ENCODE results near the gene ITCH. TPM values are rescaled to one million over a fixed set of nuclear protein-coding genes. Genes with fewer than 3 reads are reported as not detected.
"Not testable (repeated sequence)": the region's sequence is repeated elsewhere in the genome, so short reads cannot be mapped to it uniquely, and the experiment has no call there.

ITCH gene
- polyA plus RNA-seq, 3 donors = 42.6 to 51.3 (median 43.3) TPM

- no peak for DNase-seq (ENCODE audit: extremely low read depth in 1 of 11, low read depth in 9 of 11, low spot score in 4 of 11)
These were observed 40.2 kb downstream of the ITCH start for GRCh38 chr20:34403063-34403827.

DNA sequence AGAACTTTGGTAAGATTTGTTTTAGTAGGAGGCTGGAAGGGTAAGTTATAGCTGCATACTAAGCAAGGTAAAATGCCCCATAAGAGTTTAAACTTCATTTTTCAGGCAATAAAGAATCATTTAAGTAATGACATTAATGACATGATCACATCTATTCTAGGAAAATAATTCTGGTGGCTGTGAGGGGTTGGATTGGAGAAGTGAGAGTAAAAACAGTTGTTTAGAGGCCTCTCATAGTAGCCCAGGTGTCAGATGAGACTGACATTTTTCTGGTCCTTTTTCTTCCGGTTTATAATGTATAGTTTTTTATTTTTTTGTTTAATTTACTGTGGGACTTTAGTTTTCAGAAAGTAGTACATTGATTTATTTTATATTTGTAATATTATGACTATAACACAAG, 40.8 kb downstream of the ITCH start:
- DNase-seq (ENCODE audit: extremely low read depth in 1 of 11, low read depth in 9 of 11, low spot score in 4 of 11) = no peak

GRCh38 chr20:34404803-34405202, 41.7 kb downstream of the ITCH start:
- DNase-seq (ENCODE audit: extremely low read depth in 1 of 11, low read depth in 9 of 11, low spot score in 4 of 11) = no peak

- not testable (repeated sequence) for DNase-seq (ENCODE audit: extremely low read depth in 1 of 11, low read depth in 9 of 11, low spot score in 4 of 11)
These were observed 42.2 kb downstream of the ITCH start for GRCh38 chr20:34405247-34405651.

DNA sequence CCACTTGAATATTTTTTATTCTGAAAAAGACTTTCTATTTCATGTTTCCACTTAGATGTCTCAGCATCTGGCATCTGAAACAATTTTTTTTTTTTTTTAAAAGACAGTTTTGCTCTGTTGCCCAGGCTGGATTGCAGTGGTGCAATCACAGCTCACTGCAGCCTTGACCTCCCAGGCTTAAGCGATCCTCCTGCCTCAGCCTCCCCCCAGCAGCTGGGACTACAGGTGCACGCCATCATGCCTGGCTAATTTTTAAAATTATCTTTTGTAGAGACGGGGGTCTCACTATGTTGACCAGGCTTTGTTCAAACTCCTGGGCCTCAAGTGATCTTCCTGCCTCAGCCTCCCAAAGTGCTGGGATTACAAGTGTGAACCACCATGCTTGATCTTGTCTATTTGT, 42.9 kb downstream of the ITCH start:
- not testable (repeated sequence) for DNase-seq (ENCODE audit: extremely low read depth in 1 of 11, low read depth in 9 of 11, low spot score in 4 of 11)

GRCh38 chr20:34407962-34408474, 44.9 kb downstream of the ITCH start:
- no peak for DNase-seq (ENCODE audit: extremely low read depth in 1 of 11, low read depth in 9 of 11, low spot score in 4 of 11)

- no peak for DNase-seq (ENCODE audit: extremely low read depth in 1 of 11, low read depth in 9 of 11, low spot score in 4 of 11)
These were observed 47.3 kb downstream of the ITCH start for GRCh38 chr20:34410336-34410735.

DNA sequence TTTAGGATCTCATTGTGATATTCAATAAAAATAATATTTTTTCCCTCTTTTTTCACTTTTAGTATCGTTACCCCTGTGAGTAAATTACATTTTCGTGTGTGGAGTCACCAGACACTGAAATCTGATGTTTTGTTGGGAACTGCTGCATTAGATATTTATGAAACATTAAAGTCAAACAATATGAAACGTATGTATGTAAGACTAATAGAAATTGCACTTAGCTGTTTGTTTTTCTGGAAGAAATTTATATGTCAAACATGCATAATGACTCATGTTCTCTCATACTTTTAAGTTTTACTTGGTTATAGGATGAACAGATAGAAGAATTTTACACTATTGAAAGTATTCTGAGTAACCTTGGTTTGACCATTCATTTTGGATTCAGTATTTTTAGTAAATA, 49.4 kb downstream of the ITCH start:
- no peak for DNase-seq (ENCODE audit: extremely low read depth in 1 of 11, low read depth in 9 of 11, low spot score in 4 of 11)

- DNase-seq (ENCODE audit: extremely low read depth in 1 of 11, low read depth in 9 of 11, low spot score in 4 of 11) = not testable (repeated sequence)
These were observed 51.5 kb downstream of the ITCH start for GRCh38 chr20:34414525-34414924.

DNA sequence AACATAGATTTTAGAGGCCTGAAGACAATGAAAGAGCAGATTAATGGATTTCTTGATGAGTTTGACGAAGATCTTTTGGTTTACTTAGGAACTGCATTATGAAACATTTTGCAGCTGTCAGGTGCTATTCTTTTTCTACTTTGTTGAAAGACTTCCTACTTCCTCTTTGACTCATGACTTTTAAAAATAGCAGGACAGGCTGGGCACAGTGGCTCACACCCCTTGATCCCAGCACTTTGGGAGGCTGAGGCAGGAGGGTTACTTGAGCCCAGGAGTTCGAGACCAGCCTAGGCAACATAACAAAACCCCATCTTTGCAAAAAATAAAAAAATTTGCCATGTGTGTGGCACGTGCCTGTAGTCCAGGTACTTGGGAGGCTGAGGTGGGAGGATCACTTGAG, 52.0 kb downstream of the ITCH start:
- DNase-seq (ENCODE audit: extremely low read depth in 1 of 11, low read depth in 9 of 11, low spot score in 4 of 11) = no peak

- no peak for DNase-seq (ENCODE audit: extremely low read depth in 1 of 11, low read depth in 9 of 11, low spot score in 4 of 11)
These were observed 57.1 kb downstream of the ITCH start for GRCh38 chr20:34420146-34420545.

- DNase-seq (ENCODE audit: extremely low read depth in 1 of 11, low read depth in 9 of 11, low spot score in 4 of 11) = no peak
These were observed 57.9 kb downstream of the ITCH start for GRCh38 chr20:34420975-34421374.

GRCh38 chr20:34421766-34422466, 58.8 kb downstream of the ITCH start:
- no peak for DNase-seq (ENCODE audit: extremely low read depth in 1 of 11, low read depth in 9 of 11, low spot score in 4 of 11)

- DNase-seq (ENCODE audit: extremely low read depth in 1 of 11, low read depth in 9 of 11, low spot score in 4 of 11) = not testable (repeated sequence)
These were observed 62.1 kb downstream of the ITCH start for GRCh38 chr20:34425032-34425690.

DNA sequence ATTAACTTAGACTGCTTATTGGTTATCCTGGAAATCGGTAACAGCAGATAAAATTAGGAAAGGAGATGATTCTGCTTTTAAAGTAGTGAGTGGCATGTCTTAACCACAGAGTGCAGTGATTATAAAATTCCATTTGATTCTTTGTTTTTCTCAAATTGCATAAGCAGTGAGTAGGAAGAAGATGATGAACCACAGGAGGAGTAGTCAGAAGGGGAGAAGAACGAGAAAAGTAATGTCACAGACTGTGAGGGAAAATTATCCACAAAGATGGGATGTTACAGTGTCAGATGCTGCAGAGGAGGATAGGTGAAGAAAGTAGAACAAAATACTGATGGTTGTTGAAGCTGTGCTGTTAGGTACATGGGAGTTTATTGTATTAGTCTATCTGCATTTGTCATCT, 63.0 kb downstream of the ITCH start:
- DNase-seq (ENCODE audit: extremely low read depth in 1 of 11, low read depth in 9 of 11, low spot score in 4 of 11) = no peak

DNA sequence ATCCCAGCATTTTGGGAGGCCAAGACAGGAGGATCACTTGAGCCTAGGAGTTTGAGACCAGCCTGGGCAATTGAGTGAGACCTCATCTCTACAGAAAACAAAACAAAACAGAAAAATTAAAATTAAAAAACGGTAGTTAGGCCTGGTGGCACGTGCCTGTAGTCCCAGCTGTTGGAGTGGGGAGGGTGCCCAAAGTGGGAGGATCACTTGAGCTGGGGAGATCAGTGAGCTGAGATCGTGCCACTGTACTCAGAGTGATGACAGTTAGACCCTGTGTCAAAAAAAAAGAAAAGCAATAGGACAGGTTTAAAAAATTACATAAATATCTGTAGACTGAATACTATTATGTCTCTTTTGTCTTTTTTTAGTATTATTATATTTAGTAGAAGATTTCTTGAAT, 64.3 kb downstream of the ITCH start:
- DNase-seq (ENCODE audit: extremely low read depth in 1 of 11, low read depth in 9 of 11, low spot score in 4 of 11) = no peak

DNA sequence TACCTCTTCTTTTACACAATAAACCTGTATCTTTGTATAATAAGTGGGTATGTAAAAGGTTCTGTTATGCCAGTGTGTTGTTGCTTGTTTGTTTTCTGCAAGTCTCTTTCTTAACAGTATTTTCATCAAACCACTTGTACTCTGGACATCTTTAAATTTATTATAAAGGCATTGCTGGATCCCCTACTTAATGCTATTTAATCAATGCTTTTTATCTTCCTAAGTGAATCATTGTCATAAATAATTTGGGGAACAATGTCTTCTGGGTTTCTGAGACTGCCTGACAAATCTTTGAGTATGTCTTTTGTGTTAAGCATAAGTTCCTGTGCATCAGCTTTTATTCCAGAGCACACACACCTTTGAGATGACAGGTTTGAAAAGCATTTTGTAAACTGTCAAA, 64.7 kb downstream of the ITCH start:
- DNase-seq (ENCODE audit: extremely low read depth in 1 of 11, low read depth in 9 of 11, low spot score in 4 of 11) = no peak

DNA sequence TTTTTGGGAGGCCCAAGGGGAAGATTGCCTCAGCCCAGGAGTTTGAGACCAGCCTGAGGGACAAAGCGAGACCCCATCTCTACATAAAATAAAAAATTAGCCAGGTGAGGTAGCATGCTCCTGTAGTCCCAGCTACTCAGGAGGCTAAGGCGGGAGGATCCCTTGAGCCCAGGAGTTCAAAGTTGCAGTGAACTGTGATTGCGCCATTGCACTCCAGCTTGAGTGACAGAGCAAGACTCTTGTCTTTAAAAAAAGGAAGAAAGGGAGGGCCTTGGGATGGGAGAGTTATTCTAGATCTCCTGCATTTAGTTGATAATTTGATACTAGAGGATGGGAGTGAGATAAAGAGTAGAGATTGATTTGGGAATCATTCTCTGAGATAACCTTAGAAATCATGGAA, 68.1 kb downstream of the ITCH start:
- DNase-seq (ENCODE audit: extremely low read depth in 1 of 11, low read depth in 9 of 11, low spot score in 4 of 11) = no peak

GRCh38 chr20:34432663-34433062, 69.6 kb downstream of the ITCH start:
- DNase-seq (ENCODE audit: extremely low read depth in 1 of 11, low read depth in 9 of 11, low spot score in 4 of 11) = not testable (repeated sequence)

- DNase-seq (ENCODE audit: extremely low read depth in 1 of 11, low read depth in 9 of 11, low spot score in 4 of 11) = no peak
These were observed 70.3 kb downstream of the ITCH start for GRCh38 chr20:34433391-34433790.
